Astrocyte of the spinal cord (primary cell): ENCODE results near the gene MRPL48.
A peak's percentile ranks its signal among the peaks of the same experiment; 100 is the strongest.

Experiments
- DNase-seq: peaks from one replicate; pipeline ENCODE4 v3.0.0; 2011; ENCODE audit warnings: low read depth, low spot score
- H3K4me3 ChIP-seq: 2 replicates; pipeline ENCODE4 v1.5.1; 2011; ENCODE audit warnings: low read depth, mild to moderate bottlenecking, low read length, moderate library complexity
- in situ Hi-C: cut with HindIII; loops from 2 replicates; pipeline ENCODE4 v1.10.0; 2017; ENCODE audit warnings: low sequenced_read_pairs
- TF ChIP-seq, protein P1 (sequence below): IDR thresholded peaks from 2 replicates; pipeline ENCODE4 v1.5.1; 2012; ENCODE audit warnings: low read depth, mild to moderate bottlenecking, low read length, inconsistent platforms

Gene MRPL48

DNA sequence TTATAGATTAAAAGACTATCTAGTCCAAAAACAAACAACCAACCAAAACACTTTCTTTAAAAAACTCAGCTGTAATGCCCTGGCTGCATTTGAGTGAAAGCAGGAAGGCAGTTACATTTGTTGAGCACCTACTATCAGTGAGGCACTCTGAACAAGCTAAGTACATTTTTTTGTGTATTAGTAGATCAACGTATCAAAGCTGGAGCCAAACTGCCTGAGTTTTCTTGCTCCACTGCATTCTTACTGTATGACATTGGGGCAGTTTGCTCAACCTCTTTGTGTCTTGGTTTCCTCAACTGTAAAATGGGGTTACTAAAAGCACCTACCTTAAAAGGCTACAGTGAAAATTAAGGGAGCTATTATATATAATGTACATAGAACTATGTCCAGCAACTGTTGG lies 67.0 kb downstream of the MRPL48 start:
- H3K4me3 ChIP-seq, result no peak overlapping the region
- DNase-seq, result no peak
- TF ChIP-seq, protein P1, sequence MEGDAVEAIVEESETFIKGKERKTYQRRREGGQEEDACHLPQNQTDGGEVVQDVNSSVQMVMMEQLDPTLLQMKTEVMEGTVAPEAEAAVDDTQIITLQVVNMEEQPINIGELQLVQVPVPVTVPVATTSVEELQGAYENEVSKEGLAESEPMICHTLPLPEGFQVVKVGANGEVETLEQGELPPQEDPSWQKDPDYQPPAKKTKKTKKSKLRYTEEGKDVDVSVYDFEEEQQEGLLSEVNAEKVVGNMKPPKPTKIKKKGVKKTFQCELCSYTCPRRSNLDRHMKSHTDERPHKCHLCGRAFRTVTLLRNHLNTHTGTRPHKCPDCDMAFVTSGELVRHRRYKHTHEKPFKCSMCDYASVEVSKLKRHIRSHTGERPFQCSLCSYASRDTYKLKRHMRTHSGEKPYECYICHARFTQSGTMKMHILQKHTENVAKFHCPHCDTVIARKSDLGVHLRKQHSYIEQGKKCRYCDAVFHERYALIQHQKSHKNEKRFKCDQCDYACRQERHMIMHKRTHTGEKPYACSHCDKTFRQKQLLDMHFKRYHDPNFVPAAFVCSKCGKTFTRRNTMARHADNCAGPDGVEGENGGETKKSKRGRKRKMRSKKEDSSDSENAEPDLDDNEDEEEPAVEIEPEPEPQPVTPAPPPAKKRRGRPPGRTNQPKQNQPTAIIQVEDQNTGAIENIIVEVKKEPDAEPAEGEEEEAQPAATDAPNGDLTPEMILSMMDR, result no peak
- in situ Hi-C loops, result no loop called here

DNA sequence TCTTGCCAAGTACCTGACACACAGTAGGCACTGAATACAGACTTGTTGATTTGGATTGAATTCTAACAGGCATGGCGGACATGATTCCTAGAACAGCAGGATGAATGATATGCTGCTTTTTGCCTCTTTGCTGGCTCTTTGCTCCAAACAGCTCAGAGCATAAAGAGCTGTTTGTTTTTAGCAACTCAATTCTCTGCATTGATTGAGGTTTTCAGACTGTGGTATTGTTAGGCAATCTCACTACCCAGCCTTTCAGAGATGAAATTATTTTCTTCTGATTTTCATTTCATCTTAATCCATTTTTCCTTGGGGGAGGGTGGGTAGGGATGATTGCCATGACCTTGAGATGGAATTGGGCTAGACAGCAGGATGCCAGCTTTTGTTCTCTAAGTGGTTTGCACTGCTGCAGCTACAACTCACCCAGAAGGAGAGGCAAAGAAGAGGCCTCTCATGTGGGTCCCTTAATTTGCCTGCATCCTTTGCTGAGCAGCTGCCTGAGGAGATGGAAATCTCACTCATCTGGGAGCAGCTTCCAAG lies 68.4 kb downstream of the MRPL48 start:
- in situ Hi-C loops, result no loop called here
- TF ChIP-seq, protein P1, result no peak
- no peak overlapping the region for H3K4me3 ChIP-seq
- no peak for DNase-seq

DNA sequence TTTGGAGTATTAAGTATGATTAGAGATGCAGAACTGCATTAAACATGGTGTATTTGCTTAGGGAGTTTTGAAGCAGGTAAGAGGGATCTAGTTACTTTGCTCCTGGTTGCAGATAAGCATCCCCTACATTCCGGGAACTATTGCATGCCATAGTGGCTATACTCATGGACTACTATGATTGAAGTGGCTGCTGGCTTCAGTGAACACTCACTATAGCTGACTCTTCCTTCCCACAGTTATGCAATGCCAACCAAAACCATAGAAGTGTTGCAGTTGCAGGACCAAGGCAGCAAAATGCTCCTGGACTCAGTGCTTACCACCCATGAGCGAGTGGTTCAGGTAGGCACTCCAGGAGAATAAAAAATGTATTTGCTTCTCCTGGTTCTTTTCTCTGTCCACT lies 72.0 kb downstream of the MRPL48 start:
- in situ Hi-C loops, result no loop called here
- TF ChIP-seq, protein P1, result no peak
- no peak for DNase-seq
- no peak overlapping the region for H3K4me3 ChIP-seq

DNA sequence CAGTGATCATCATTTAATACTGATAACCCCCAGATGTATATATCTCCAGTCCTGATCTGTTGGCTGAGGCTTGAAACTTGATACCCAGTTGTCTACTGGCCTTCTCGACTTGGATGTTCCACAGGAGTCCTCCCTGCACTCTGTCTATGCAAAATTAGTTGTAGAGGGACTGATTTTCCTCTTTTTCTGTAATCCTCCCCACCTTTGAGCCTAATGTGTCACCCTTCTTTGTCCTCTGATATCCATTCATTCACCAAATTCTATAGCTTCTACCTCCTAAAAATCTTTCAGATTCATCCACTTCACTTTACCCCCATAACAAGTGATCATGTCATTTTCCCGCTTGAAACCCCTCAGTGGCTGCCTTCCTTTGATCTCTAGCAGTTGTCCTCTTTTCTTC lies 72.5 kb downstream of the MRPL48 start:
- no peak for DNase-seq
- TF ChIP-seq, protein P1, result no peak
- no peak overlapping the region for H3K4me3 ChIP-seq
- in situ Hi-C loops, result no loop called here

DNA sequence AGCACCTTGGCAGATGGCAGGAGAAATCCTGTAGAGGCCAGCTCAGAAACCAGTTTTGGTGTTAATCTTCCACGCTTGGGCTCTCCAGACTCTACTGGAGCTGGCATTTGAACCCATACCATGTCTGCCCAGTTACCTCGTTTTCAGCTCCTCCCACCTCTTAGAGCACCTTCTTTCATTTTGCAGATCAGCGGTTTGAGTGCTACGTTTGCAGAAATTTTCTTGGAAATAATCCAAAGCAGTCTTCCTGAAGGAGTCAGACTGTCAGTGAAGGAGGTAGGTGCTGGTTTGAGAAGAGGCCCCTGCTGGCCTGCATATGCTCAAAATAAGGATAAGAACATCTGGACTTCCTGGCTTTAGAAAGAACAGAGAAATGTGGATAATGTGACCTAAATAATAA lies 75.3 kb downstream of the MRPL48 start:
- no peak overlapping the region for H3K4me3 ChIP-seq
- TF ChIP-seq, protein P1, result no peak
- in situ Hi-C loops, result no loop called here
- DNase-seq, result no peak

DNA sequence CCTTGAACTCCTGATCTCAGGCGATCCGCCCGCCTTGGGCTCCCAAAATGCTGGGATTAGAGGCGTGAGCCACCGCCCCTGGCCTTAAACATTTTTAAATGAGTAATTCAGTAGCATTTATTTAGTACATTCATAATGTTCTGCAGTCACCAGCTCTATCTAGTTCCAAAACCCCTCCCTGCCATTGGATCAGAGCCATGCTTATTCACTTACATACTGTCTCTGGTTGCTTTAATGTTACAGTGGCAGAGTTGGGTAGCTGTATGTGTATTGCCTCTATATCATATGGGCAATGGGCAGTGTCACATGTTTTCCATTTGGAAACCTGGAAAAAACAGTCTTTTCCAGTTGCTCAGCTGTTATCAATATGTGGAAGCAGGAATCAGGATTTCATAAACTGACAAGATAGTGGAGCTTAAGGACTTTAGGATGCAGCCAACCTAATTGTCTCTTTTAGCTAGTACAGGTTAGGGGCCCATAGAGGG lies 78.5 kb downstream of the MRPL48 start:
- DNase-seq, result peak; percentile 30
- in situ Hi-C loops, result no loop called here
- TF ChIP-seq, protein P1, result no peak
- H3K4me3 ChIP-seq, result no peak overlapping the region

DNA sequence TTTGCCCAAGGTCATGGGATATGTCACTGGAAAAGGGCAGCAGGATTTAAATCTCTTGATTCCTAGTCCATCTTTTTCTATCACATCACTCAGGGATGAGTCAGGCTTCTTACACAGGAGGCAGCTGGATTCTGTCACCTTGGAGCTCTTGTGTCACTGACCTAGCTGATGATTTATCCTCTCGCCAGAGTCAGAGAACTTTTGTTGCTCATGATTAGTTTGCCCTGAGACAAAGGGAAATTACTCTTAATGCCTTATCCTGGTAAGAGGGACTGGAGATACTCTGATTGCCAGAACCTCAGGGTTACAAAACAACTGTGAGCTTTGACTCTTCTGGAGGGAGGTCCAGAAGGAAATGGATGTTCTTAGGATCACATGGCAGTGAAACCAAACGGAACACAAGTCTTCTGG lies 78.9 kb downstream of the MRPL48 start:
- DNase-seq, result peak; percentile 67
- in situ Hi-C loops, result no loop called here
- TF ChIP-seq, protein P1, result no peak
- no peak overlapping the region for H3K4me3 ChIP-seq
